ENCODE results near the gene PPP1R1A.

Gene PPP1R1A

DNA sequence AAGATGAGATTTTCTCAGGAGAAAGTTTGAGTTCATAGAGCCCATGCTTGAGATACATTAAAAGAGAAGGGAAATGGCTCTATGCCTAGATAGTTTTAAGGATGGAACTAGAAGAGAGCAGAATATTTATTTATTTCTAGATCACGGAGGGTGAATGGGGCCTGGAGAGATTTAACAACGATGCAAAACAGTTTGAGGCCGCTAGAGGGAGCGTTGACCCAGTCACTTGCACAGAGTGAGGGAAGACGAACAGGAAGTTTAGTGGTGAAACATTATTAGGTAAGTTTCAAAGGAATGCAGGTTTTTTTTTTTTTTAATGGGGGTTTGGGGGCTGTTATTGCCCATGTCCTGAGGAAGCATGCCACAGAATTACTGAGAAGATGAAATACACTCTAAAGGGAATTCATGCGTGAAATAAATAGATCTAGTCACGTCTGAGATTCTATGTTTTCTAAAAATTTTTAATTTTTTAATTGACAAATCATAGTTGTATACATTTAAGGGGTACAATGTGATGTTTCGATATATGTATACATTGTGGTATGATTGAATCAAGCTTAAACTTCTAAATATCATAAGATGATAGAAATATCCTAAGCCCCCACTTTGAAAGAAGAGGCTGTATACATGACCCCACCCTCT lies 14.8 kb upstream of the PPP1R1A start:
- peak; percentile 81 for DNase-seq

GRCh38 chr12:54602661-54603060 lies 14.2 kb upstream of the PPP1R1A start:
- DNase-seq: no peak

DNA sequence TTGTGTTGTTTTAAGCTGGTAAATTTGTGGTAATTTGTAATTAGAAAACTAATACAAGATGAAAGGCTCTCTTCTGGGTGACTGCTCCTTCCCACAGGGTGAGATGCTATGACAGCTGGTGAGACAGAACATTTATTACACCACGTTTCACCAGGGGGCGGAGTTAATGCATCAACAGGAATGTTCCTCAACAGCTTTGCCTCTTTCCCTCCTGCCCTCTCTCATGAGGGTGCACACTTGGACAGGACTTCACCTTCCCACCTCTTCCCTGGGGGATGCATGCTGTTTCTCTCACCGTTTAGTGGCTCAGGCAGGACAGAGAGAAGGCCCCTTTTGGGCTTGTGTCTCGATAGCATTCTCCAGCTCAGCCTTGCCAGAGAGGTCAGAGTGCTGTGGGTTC lies 13.4 kb upstream of the PPP1R1A start:
- peak; percentile 25 for DNase-seq

GRCh38 chr12:54598970-54599369 lies 10.5 kb upstream of the PPP1R1A start:
- DNase-seq: no peak

DNA sequence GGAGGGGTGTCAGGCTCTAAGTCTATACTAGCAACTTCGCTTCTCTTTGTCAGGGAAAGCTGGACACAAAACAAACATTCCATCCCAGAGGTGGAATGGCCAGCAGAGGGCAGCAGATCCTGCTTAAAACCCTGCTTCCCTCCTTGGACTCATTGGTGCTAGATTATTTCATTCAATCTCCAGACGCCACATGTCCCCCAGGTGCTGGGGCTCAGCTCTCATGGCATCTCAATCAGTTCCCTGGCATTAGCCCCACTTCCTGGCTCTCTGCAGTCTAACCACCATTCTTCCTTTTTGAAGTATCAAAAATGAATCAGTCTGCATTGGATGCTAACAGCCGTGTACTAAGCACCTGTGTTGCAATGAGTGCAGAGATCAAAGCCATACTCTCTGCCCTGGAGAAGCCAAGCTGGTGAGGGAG lies 8.1 kb upstream of the PPP1R1A start:
- peak; percentile 79 for DNase-seq

GRCh38 chr12:54595471-54595870 lies 7.0 kb upstream of the PPP1R1A start:
- no peak for DNase-seq

- DNase-seq: no peak
Observed at GRCh38 chr12:54593725-54594124, 5.3 kb upstream of the PPP1R1A start.

GRCh38 chr12:54593135-54593534 lies 4.7 kb upstream of the PPP1R1A start:
- no peak for DNase-seq

DNA sequence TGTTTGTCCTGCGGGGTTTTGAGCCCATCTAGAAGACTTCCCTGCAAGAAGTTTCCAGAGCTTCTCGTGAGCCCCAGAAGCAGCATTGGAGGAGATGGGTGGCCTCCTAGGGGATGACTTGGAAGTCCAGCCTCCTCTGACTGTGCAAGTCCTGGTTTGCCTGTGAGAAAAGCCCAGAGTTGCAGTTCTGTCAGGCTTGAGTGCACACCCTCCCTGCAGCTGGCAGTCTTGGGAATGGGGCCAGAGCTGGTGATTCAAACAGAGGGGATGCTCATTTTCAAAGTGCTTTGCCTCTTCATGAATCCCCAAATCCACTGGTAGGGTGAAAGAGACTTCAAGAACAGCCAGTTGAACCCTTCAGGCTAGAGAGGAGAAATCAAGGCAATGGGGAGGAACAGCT lies 3.9 kb upstream of the PPP1R1A start:
- DNase-seq: peak; percentile 13

DNA sequence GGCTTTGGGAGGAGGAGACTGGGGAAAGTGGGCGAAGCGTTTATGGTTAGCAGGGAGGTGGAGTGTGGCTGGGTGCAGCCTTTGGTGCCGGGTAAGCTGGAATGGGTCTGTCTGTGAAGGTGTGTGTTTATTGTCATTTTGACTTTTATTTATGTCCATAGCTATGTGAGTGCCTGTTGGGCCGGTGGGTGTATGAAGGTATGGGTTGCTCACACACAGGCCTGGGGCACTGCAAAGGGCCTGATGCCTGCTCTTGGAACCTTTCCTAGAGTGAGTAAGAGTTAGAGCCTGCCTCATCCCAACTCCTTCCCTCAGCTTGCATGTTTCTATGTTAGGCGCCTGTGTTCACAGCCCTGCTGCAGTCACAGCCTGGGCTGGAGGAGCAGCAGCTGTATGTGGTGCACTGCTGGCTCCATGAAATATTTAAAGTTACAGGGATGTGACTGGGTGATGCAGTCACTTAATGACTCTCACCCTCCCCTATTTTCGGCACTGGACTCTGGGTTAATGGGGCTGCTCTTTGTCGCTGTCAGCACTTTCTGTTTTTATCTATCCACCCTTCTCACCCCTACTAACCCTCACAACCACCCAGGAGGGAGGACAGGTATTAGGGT lies 2.6 kb upstream of the PPP1R1A start:
- DNase-seq: peak; percentile 13

- DNase-seq: no peak
Observed at GRCh38 chr12:54589964-54590363, 1.5 kb upstream of the PPP1R1A start.

- no peak for DNase-seq
Observed at GRCh38 chr12:54588890-54589267, 420 bp upstream of the PPP1R1A start.

GRCh38 chr12:54587315-54587873 lies 1.1 kb downstream of the PPP1R1A start:
- peak; percentile 39 for DNase-seq

- DNase-seq: no peak
Observed at GRCh38 chr12:54586620-54587019, 1.8 kb downstream of the PPP1R1A start.

- no peak for DNase-seq
Observed at GRCh38 chr12:54585243-54585642, 3.2 kb downstream of the PPP1R1A start.

GRCh38 chr12:54584128-54584527 lies 4.3 kb downstream of the PPP1R1A start:
- DNase-seq: no peak

DNA sequence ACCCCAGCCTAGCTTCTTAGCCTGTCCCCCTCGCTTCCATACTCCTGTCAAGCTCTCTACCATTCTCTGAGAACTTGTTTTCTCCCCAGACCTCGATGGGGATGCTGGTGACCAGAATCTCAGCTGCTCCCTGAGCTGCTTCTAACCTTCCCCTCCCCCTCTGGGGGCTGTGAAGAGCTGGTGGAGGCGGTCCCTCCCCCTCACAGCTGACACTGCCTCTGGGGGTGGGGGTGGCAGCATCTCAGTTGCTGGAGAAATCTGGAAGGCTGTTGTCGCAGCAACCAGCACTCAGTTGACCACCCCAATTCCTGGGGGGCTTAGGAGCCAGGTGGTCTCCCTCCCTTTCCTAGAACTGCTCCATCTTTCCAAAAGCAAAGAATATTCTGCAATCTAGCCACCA lies 4.7 kb downstream of the PPP1R1A start:
- no peak for DNase-seq

- DNase-seq: no peak
Observed at GRCh38 chr12:54581412-54581811, 7.0 kb downstream of the PPP1R1A start.

- DNase-seq: peak; percentile 81
Observed at GRCh38 chr12:54579696-54580333, 8.6 kb downstream of the PPP1R1A start.

- no peak for DNase-seq
Observed at GRCh38 chr12:54579258-54579657, 9.2 kb downstream of the PPP1R1A start.

- no peak for DNase-seq
Observed at GRCh38 chr12:54578778-54579177, 9.7 kb downstream of the PPP1R1A start.

GRCh38 chr12:54572881-54573280 lies 15.6 kb downstream of the PPP1R1A start:
- no peak for DNase-seq

- DNase-seq: no peak
Observed at GRCh38 chr12:54571193-54572188, 17.0 kb downstream of the PPP1R1A start.
